Spleen (tissue), 13 donors: ENCODE results near the gene NSL1. TPM values are rescaled to one million over a fixed set of nuclear protein-coding genes. Genes with fewer than 3 reads are reported as not detected.
"Not testable (repeated sequence)": the region's sequence is repeated elsewhere in the genome, so short reads cannot be mapped to it uniquely, and the experiment has no call there.

Experiments used
- DNase-seq: peaks from one replicate; pipeline ENCODE4 v3.0.0-alpha.2; 2020
- H3K27ac ChIP-seq, 8 donors: fragments of 200-600 bp; sonication (generic) in 7 of 8; 1 replicate in 4 of 8; 2 replicates in 4 of 8; pipeline versions ENCODE4 v1.5.0 to v1.8.0; 2016 to 2021; ENCODE audit warnings: inconsistent platforms in 4 of 8, mild to moderate bottlenecking in 4 of 8, moderate library complexity in 1 of 8
- H3K27me3 ChIP-seq, 7 donors: fragments of 200-600 bp; sonication (generic) in 6 of 7; replicated peaks in 1 of 7; 1 replicate in 4 of 7; 2 replicates in 3 of 7; pipeline versions ENCODE4 v1.5.0 to v1.8.0; 2016 to 2021; ENCODE audit warnings: inconsistent platforms in 3 of 7, mild to moderate bottlenecking in 1 of 7
- H3K36me3 ChIP-seq, 6 donors: fragments of 200-600 bp; sonication (generic) in 5 of 6; 1 replicate in 4 of 6; 2 replicates in 2 of 6; pipeline versions ENCODE4 v1.5.0 to v1.8.0; 2016 to 2021; ENCODE audit warnings: inconsistent platforms in 2 of 6
- H3K4me1 ChIP-seq, 6 donors: fragments of 200-600 bp; sonication (generic) in 5 of 6; 1 replicate in 3 of 6; 2 replicates in 3 of 6; pipeline versions ENCODE4 v1.5.0 to v1.8.0; 2016 to 2021; ENCODE audit warnings: inconsistent platforms in 3 of 6
- H3K4me3 ChIP-seq, 8 donors: fragments of 200-600 bp; sonication (generic) in 7 of 8; 1 replicate in 4 of 8; 2 replicates in 4 of 8; pipeline versions ENCODE4 v1.5.0 to v1.8.0; 2016 to 2021; ENCODE audit warnings: inconsistent platforms in 4 of 8, mild to moderate bottlenecking in 4 of 8, moderate library complexity in 2 of 8
- H3K9me3 ChIP-seq, 8 donors: fragments of 200-600 bp; sonication (generic) in 7 of 8; 1 replicate in 4 of 8; 2 replicates in 4 of 8; pipeline versions ENCODE4 v1.5.0 to v1.8.0; 2016 to 2021; ENCODE audit warnings: inconsistent platforms in 4 of 8
- POLR2A ChIP-seq, 3 donors: fragments of 450-650 bp; IDR thresholded peaks; one replicate each; pipeline ENCODE4 v1.5.1; 2017; ENCODE audit warnings: antibody characterized with exemption in 3 of 3, mild to moderate bottlenecking in 1 of 3
- POLR2AphosphoS5 ChIP-seq, 3 donors: sonication (generic); formaldehyde crosslinking; IDR thresholded peaks; one replicate each; pipeline ENCODE4 v1.5.1; 2017; ENCODE audit warnings: antibody characterized with exemption in 3 of 3
- WGBS, 5 donors: extraction: QIAGEN DNeasy Blood & Tissue Kit in 3 of 5; methylation state at CpG; one replicate each; pipeline versions ENCODE4 v1.1.5 to v1.1.7; 2013 to 2018; 5-methylcytosine and 5-hydroxymethylcytosine counted together
- intact Hi-C: fragments of 100-400 bp; cut with DNase I; formaldehyde crosslinking; loops from one replicate; pipeline ENCODE4 v1.15.0; 2023; ENCODE audit warnings: low total_unique reads
- long read RNA-seq, 2 donors: transcript quantifications; one replicate each; lab custom pipeline, GENCODE V29; 2026
- polyA plus RNA-seq, 3 donors: library from polyadenylated mRNA; stranded (reverse); fragments of 200-250 nt; gene quantifications; one replicate each; pipeline ENCODE4 v1.2.1, GENCODE V29; 2013
- total RNA-seq, 7 donors: library from RNA; depleted of rRNA in 3 of 7; stranded (reverse); fragments of >200 nt in 3 of 7; fragmentation: NEBNext Ultra II Directional in 4 of 7; extraction: Animal tissue kit (Norgen Biotek cat#: 25700) in 4 of 7; gene quantifications; one replicate each; pipeline versions ENCODE4 v1.1.0 to v1.2.1, GENCODE V29; 2016 to 2021
- TF ChIP-seq, protein P1 (sequence below), 11 experiments: fragments of 200-600 bp in 7 of 11; fragments of 450-650 bp in 4 of 11; sonication (generic) in 4 of 11; IDR thresholded peaks in 8 of 11; conservative IDR thresholded peaks in 3 of 11; 1 replicate in 7 of 11; 2 replicates in 4 of 11; pipeline versions ENCODE4 v1.4.0 to v1.8.0; 2016 to 2021; ENCODE audit warnings: antibody characterized with exemption in 11 of 11, inconsistent platforms in 4 of 11, mild to moderate bottlenecking in 1 of 11
- donor health status: healthy with polysubstance abuse.
- donor health status: DM: no; HTN: no; CAD: no; lungs with moderate emphysema.
- donor health status: DM: no; HTN: no; CAD: no.
- donor health status: Bipolar disorder and iron deficiency.
- donor health status: healthy.
- donor health status: DM: no; HTN: no; CAD: no.
- donor health status: DM: yes; HTN: yes; CAD: no.

The NSL1 gene, protein sequence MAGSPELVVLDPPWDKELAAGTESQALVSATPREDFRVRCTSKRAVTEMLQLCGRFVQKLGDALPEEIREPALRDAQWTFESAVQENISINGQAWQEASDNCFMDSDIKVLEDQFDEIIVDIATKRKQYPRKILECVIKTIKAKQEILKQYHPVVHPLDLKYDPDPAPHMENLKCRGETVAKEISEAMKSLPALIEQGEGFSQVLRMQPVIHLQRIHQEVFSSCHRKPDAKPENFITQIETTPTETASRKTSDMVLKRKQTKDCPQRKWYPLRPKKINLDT
- 10 to 100 TPM; 30.6 to 92.3 (median 41.8) TPM for total RNA-seq
- 10 to 100 TPM; 16.4 to 33.6 (median 22.1) TPM for polyA plus RNA-seq
- long read RNA-seq, donor 1, transcript NSL1-202 (6 exons, 2,317 nt) = major isoform, 11 of 15 reads
- long read RNA-seq, donor 1, partial matches to known transcripts = 0 of 15 reads
- long read RNA-seq, donor 1, other reads (novel, unspliced or antisense) = 0 of 15 reads
- long read RNA-seq, donor 2, transcript NSL1-202 (6 exons, 2,317 nt) = major isoform, 13 of 16 reads
- long read RNA-seq, donor 2, partial matches to known transcripts = 0 of 16 reads
- long read RNA-seq, donor 2, other reads (novel, unspliced or antisense) = 0 of 16 reads

GRCh38 chr1:212791676-212792395, at the start of gene NSL1, which contains the start of gene TATDN3:
Gene NSL1, minus strand, starts transcription at chr1:212791777. Its CDS starts 14 bp downstream, at chr1:212791763.
Gene TATDN3, plus strand, starts transcription at chr1:212791894. Its CDS starts 28 bp downstream, at chr1:212791922.
- Histone ChIP-seq H3K4me1 (peaks cover 22 to 88% (median 57%) of the 10 kb centered on the region in 6 donors), H3K4me3 (peak within 1 kb of the TSS; percentile 69 to 99 (median 94)), H3K27ac (peak within 1 kb of the TSS; percentile 92 to 97 (median 96)), H3K36me3 (peaks cover 0 to 24% (median 8%) of the 10 kb centered on the region in 6 donors), H3K27me3 (no peaks in the 10 kb centered on the region), H3K9me3 (no peaks in the 10 kb centered on the region)
- WGBS, 5 donors = 0% methylated on average over 31 to 46 of the region's 46 CpGs
- peak; percentile 97 for DNase-seq
- TF ChIP-seq POLR2A (IDR thresholded peaks at IDR 0.05) (peak; percentile 67 to 96 (median 84)), POLR2AphosphoS5 (IDR thresholded peaks at IDR 0.05) (peak; percentile 95 to 97 (median 96))
- TF ChIP-seq, protein P1, sequence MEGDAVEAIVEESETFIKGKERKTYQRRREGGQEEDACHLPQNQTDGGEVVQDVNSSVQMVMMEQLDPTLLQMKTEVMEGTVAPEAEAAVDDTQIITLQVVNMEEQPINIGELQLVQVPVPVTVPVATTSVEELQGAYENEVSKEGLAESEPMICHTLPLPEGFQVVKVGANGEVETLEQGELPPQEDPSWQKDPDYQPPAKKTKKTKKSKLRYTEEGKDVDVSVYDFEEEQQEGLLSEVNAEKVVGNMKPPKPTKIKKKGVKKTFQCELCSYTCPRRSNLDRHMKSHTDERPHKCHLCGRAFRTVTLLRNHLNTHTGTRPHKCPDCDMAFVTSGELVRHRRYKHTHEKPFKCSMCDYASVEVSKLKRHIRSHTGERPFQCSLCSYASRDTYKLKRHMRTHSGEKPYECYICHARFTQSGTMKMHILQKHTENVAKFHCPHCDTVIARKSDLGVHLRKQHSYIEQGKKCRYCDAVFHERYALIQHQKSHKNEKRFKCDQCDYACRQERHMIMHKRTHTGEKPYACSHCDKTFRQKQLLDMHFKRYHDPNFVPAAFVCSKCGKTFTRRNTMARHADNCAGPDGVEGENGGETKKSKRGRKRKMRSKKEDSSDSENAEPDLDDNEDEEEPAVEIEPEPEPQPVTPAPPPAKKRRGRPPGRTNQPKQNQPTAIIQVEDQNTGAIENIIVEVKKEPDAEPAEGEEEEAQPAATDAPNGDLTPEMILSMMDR (IDR thresholded peaks at IDR 0.05 in 8 of 11, conservative IDR thresholded peaks at IDR 0.05 in 3 of 11) = peak in 1 of 11 experiments; percentile 24
- intact Hi-C loops = no loop called here

GRCh38 chr1:212838145-212838544, 46.6 kb upstream of the NSL1 start:
- Histone ChIP-seq H3K4me1 (no peaks in the 10 kb centered on the region), H3K27me3 (no peaks in the 10 kb centered on the region), H3K27ac (no peak overlapping the region), H3K36me3 (no peaks in the 10 kb centered on the region), H3K9me3 (no peaks in the 10 kb centered on the region), H3K4me3 (no peak overlapping the region)
- no peak for DNase-seq
- 90 to 96% (median 93%) methylated on average over 5 of the region's 5 CpGs for WGBS, 5 donors
- TF ChIP-seq, protein P1 (IDR thresholded peaks at IDR 0.05 in 8 of 11, conservative IDR thresholded peaks at IDR 0.05 in 3 of 11) = no peak
- TF ChIP-seq POLR2AphosphoS5 (IDR thresholded peaks at IDR 0.05) = no peak
- TF ChIP-seq POLR2A (IDR thresholded peaks at IDR 0.05) = no peak
- intact Hi-C loops = no loop called here

- intact Hi-C loops, H3K4me1 ChIP-seq, H3K27ac ChIP-seq, H3K4me3 ChIP-seq, H3K9me3 ChIP-seq, H3K36me3 ChIP-seq, DNase-seq, H3K27me3 ChIP-seq: not testable (repeated sequence)
- 70 to 81% (median 75%) methylated on average over 8 of the region's 8 CpGs for WGBS, 5 donors
These were observed 41.9 kb upstream of the NSL1 start for GRCh38 chr1:212833211-212834207.

GRCh38 chr1:212828395-212828794, 36.8 kb upstream of the NSL1 start:
- no peak for DNase-seq
- Histone ChIP-seq H3K27me3 (no peaks in the 10 kb centered on the region), H3K4me3 (no peak overlapping the region), H3K9me3 (peaks cover 0 to 27% (median 21%) of the 10 kb centered on the region in 8 donors), H3K27ac (no peak overlapping the region), H3K36me3 (no peaks in the 10 kb centered on the region), H3K4me1 (peaks cover 0 to 7% (median 2%) of the 10 kb centered on the region in 6 donors)
- intact Hi-C loops = no loop called here
- WGBS, 5 donors = 59 to 84% (median 83%) methylated on average over 1 to 2 of the region's 2 CpGs
- TF ChIP-seq POLR2A (IDR thresholded peaks at IDR 0.05) = no peak
- no peak for TF ChIP-seq POLR2AphosphoS5 (IDR thresholded peaks at IDR 0.05)
- TF ChIP-seq, protein P1 (IDR thresholded peaks at IDR 0.05 in 8 of 11, conservative IDR thresholded peaks at IDR 0.05 in 3 of 11) = no peak
